Measurements from ENCODE around the gene GJB6.

GRCh38 chr13:20173116-20173746, 58.9 kb downstream of the GJB6 start:
- TF ChIP-seq CTCF (IDR thresholded peaks at IDR 0.05; ENCODE audit: low read depth, low read length): no peak
- no peak for TF ChIP-seq POLR2A (IDR thresholded peaks at IDR 0.05; ENCODE audit: extremely low read depth, insufficient read length)

All from NB4 (cell line).